ENCODE measurements around the gene CHRNB4.

GRCh38 chr15:78671626-78672211 lies 30.7 kb upstream of the CHRNB4 start:
- TF ChIP-seq POLR2A (IDR thresholded peaks at IDR 0.05) = no peak
- TF ChIP-seq, protein P1, sequence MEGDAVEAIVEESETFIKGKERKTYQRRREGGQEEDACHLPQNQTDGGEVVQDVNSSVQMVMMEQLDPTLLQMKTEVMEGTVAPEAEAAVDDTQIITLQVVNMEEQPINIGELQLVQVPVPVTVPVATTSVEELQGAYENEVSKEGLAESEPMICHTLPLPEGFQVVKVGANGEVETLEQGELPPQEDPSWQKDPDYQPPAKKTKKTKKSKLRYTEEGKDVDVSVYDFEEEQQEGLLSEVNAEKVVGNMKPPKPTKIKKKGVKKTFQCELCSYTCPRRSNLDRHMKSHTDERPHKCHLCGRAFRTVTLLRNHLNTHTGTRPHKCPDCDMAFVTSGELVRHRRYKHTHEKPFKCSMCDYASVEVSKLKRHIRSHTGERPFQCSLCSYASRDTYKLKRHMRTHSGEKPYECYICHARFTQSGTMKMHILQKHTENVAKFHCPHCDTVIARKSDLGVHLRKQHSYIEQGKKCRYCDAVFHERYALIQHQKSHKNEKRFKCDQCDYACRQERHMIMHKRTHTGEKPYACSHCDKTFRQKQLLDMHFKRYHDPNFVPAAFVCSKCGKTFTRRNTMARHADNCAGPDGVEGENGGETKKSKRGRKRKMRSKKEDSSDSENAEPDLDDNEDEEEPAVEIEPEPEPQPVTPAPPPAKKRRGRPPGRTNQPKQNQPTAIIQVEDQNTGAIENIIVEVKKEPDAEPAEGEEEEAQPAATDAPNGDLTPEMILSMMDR (IDR thresholded peaks at IDR 0.05) = no peak
- TF ChIP-seq EP300 (IDR thresholded peaks at IDR 0.05) = no peak

All from gastroesophageal sphincter (tissue), 3 donors.